HCT116 (cell line): ENCODE results near the gene NIBAN1. TPM values are rescaled to one million over a fixed set of nuclear protein-coding genes. Genes with fewer than 3 reads are reported as not detected.

ENCODE experiments used
- ATAC-seq: fragments of 200-7000 bp; cut with Tn5 transposase; 2 replicates; pipeline ENCODE4 v1.9.1; 2020; ENCODE audit warnings: mild to moderate bottlenecking, moderate library complexity
- BruUV-seq: library from RNA; stranded (reverse); fragments of 400-500 nt; replicated peaks from 2 replicates; lab custom pipeline; 2021; lab: Mats Ljungman, UMichigan
- CTCF ChIA-PET: fragments of 300-600 bp; sonication (Branson Sonifier 250); formaldehyde crosslinking; loops from one replicate; lab custom pipeline; 2021; ENCODE audit warnings: antibody characterized with exemption; lab: Charles Lee
- POLR2A ChIA-PET: fragments of 300-600, 350-600 bp; sonication (Branson Sonifier 250); formaldehyde crosslinking; loops from one replicate; lab custom pipeline; 2021; ENCODE audit warnings: antibody characterized with exemption; lab: Charles Lee
- RAD21 ChIA-PET, 2 experiments: fragments of 300-600 bp; sonication (Branson Sonifier 250); formaldehyde crosslinking; loops; one replicate each; lab custom pipeline; 2023; ENCODE audit warnings: low total read pairs in 2 of 2; ENCODE audit not compliant: uncharacterized antibody in 2 of 2, unreplicated experiment in 2 of 2, low non-redundant PET in 1 of 2; lab: Charles Lee
- DNase-seq: peaks from one replicate; pipeline ENCODE4 v3.0.0-alpha.2; 2010; ENCODE audit warnings: low read depth, low spot score
- H2AFZ ChIP-seq: fragments of 200-600 bp; shearing (Covaris generic), sonication (generic); 2 replicates; pipeline ENCODE4 v1.6.1; 2017; ENCODE audit warnings: low read depth, mixed run types, mixed read lengths, antibody characterized with exemption, low read length; ENCODE audit not compliant: poor library complexity, severe bottlenecking
- H3K27ac ChIP-seq: 2 replicates; pipeline ENCODE4 v1.5.1; 2012; ENCODE audit warnings: low read depth, low read length
- H3K27me3 ChIP-seq: fragments of 200-600 bp; sonication (generic); 2 replicates; pipeline ENCODE4 v1.6.1; 2016; ENCODE audit warnings: mixed run types, low read length, mixed read lengths; ENCODE audit not compliant: insufficient read depth
- H3K36me3 ChIP-seq, 2 experiments: fragments of 200-500 bp in 1 of 2; fragments of 200-600 bp in 1 of 2; sonication (Bioruptor generic) in 1 of 2; sonication (generic) in 1 of 2; 2 replicates each; pipeline versions ENCODE4 v1.5.1 to v1.6.1; 2014 to 2016; ENCODE audit warnings: low read length in 2 of 2, inconsistent platforms in 1 of 2, mixed read lengths in 1 of 2, mixed run types in 1 of 2; ENCODE audit not compliant: insufficient read depth in 2 of 2, control insufficient read depth in 1 of 2
- H3K4me1 ChIP-seq, 2 experiments: fragments of 200-600 bp in 1 of 2; sonication (generic) in 1 of 2; 2 replicates each; pipeline versions ENCODE4 v1.5.1 to v1.6.1; 2012 to 2017; ENCODE audit warnings: low read length in 2 of 2, inconsistent platforms in 1 of 2, mild to moderate bottlenecking in 1 of 2, mixed read lengths in 1 of 2, mixed run types in 1 of 2, moderate library complexity in 1 of 2; ENCODE audit not compliant: insufficient read depth in 2 of 2, control insufficient read depth in 1 of 2
- H3K4me2 ChIP-seq: fragments of 200-600 bp; sonication (generic); 2 replicates; pipeline ENCODE4 v1.6.1; 2017; ENCODE audit warnings: mixed run types, low read length, mixed read lengths
- H3K4me3 ChIP-seq, 2 experiments: fragments of 200-600 bp in 1 of 2; sonication (generic) in 1 of 2; replicated peaks in 1 of 2; 2 replicates each; pipeline ENCODE4 v1.5.1; 2011 to 2016; ENCODE audit warnings: low read length in 2 of 2, control low read depth in 1 of 2, low read depth in 1 of 2, mild to moderate bottlenecking in 1 of 2, mixed read lengths in 1 of 2, mixed run types in 1 of 2
- H3K79me2 ChIP-seq: fragments of 200-600 bp; sonication (generic); 2 replicates; pipeline ENCODE4 v1.6.1; 2017; ENCODE audit warnings: mild to moderate bottlenecking, mixed run types, low read length, moderate library complexity, mixed read lengths; ENCODE audit not compliant: insufficient read depth
- H3K9ac ChIP-seq: fragments of 200-600 bp; sonication (generic); 2 replicates; pipeline ENCODE4 v1.6.1; 2016; ENCODE audit warnings: low read length, mixed read lengths
- H3K9me2 ChIP-seq: fragments of 200-600 bp; sonication (generic), shearing (Covaris generic); 2 replicates; pipeline ENCODE4 v1.6.1; 2017; ENCODE audit warnings: mixed run types, mild to moderate bottlenecking, moderate library complexity; ENCODE audit not compliant: insufficient read depth
- H3K9me3 ChIP-seq, 2 experiments: fragments of 200-500 bp in 1 of 2; fragments of 200-600 bp in 1 of 2; sonication (Bioruptor generic) in 1 of 2; sonication (generic) in 1 of 2; 2 replicates each; pipeline ENCODE4 v1.6.1; 2014 to 2017; ENCODE audit warnings: low read length in 2 of 2, mixed read lengths in 2 of 2, inconsistent platforms in 1 of 2, low read depth in 1 of 2, mild to moderate bottlenecking in 1 of 2, mixed run types in 1 of 2, moderate library complexity in 1 of 2; ENCODE audit not compliant: control insufficient read depth in 1 of 2, insufficient read depth in 1 of 2
- H4K20me1 ChIP-seq: fragments of 200-600 bp; sonication (generic), shearing (Covaris generic); 2 replicates; pipeline ENCODE4 v1.6.1; 2017; ENCODE audit warnings: mixed run types, mild to moderate bottlenecking, moderate library complexity; ENCODE audit not compliant: insufficient read depth
- CBX3 ChIP-seq: IDR thresholded peaks from 2 replicates; pipeline ENCODE4 v1.6.1; 2012; ENCODE audit warnings: low read depth
- EGR1 ChIP-seq: IDR thresholded peaks from 2 replicates; pipeline ENCODE4 v1.6.1; 2012; ENCODE audit warnings: low read depth
- ELF1 ChIP-seq: IDR thresholded peaks from 2 replicates; pipeline ENCODE4 v1.6.1; 2012; ENCODE audit warnings: low read depth, borderline replicate concordance
- EZH2 ChIP-seq: fragments of 200-600 bp; sonication (generic); IDR thresholded peaks from 2 replicates; pipeline ENCODE4 v1.6.1; 2017; ENCODE audit warnings: antibody characterized with exemption, mixed run types
- POLR2AphosphoS5 ChIP-seq: IDR thresholded peaks from 2 replicates; pipeline ENCODE4 v1.6.1; 2011; ENCODE audit warnings: mild to moderate bottlenecking, low read depth, low read length, moderate library complexity
- REST ChIP-seq: IDR thresholded peaks from 2 replicates; pipeline ENCODE4 v1.6.1; 2012; ENCODE audit warnings: low read depth
- SRF ChIP-seq: IDR thresholded peaks from 2 replicates; pipeline ENCODE4 v1.6.1; 2012; ENCODE audit warnings: low read depth
- TCF7L2 ChIP-seq: IDR thresholded peaks from 2 replicates; pipeline ENCODE4 v1.7.0; 2011; ENCODE audit warnings: borderline replicate concordance, inconsistent platforms; ENCODE audit not compliant: insufficient read depth, insufficient read length; ENCODE audit errors: extremely low read depth
- YY1 ChIP-seq: IDR thresholded peaks from 2 replicates; pipeline ENCODE4 v1.6.1; 2011; ENCODE audit warnings: low read length, low read depth, moderate library complexity, mild to moderate bottlenecking; ENCODE audit not compliant: insufficient replicate concordance; ENCODE audit errors: extremely low read depth
- ZBTB33 ChIP-seq: IDR thresholded peaks from 2 replicates; pipeline ENCODE4 v1.6.1; 2011; ENCODE audit warnings: mild to moderate bottlenecking, low read length, moderate library complexity; ENCODE audit not compliant: insufficient replicate concordance; ENCODE audit errors: extremely low read depth
- ZFX ChIP-seq: fragments of 450-650 bp; IDR thresholded peaks from 2 replicates; pipeline ENCODE4 v1.6.1; 2017
- intact Hi-C: fragments of 100-400 bp; cut with micrococcal nuclease; formaldehyde crosslinking; loops from 2 replicates; pipeline ENCODE4 v1.10.0; 2022
- total RNA-seq: library from RNA; stranded (reverse); gene quantifications from one replicate; pipeline ENCODE4 v1.2.1, GENCODE V29; 2021; ENCODE audit not compliant: unreplicated experiment
- TF ChIP-seq, protein P1 (sequence below), 3 experiments: fragments of 200-600 bp in 1 of 3; sonication (generic) in 1 of 3; IDR thresholded peaks in 2 of 3; conservative IDR thresholded peaks in 1 of 3; 2 replicates each; pipeline ENCODE4 v1.5.1; 2012 to 2017; ENCODE audit warnings: low read depth in 2 of 3, low read length in 2 of 3, antibody characterized with exemption in 1 of 3, borderline replicate concordance in 1 of 3, control low read depth in 1 of 3, mild to moderate bottlenecking in 1 of 3, mixed read lengths in 1 of 3, mixed run types in 1 of 3, moderate library complexity in 1 of 3; ENCODE audit not compliant: insufficient read depth in 1 of 3
- TF ChIP-seq, protein P2 (sequence below): IDR thresholded peaks from 2 replicates; pipeline ENCODE4 v1.6.1; 2012

The NIBAN1 gene
- total RNA-seq, 1 experiment from 2014 or later, result 10.3 TPM

DNA sequence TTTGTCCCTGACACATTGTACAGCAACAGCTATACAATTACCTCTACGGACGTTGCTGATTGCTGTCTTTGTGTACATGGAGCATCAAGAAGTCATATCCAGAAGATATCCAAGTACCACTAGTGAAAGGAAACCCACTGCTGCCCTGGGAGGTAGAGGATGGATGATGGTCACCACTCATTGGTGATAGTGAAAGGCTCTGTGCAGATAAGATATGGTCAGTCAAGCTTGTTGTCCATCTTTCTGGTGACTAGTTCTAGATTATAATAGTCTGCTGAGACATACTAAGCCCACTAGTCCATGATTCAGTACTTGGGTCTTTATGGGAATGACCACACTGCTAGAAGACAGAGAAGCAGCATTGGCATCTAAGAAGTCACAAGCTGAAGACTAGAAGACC lies 30.3 kb downstream of the NIBAN1 start:
- no peak for DNase-seq
- no TSS peak for BruUV-seq
- Histone ChIP-seq H3K4me1 (no peaks in the 10 kb centered on the region), H3K27ac (no peak overlapping the region), H3K79me2 (no peaks in the 10 kb centered on the region), H3K27me3 (no peaks in the 10 kb centered on the region), H3K9me2 (no peaks in the 10 kb centered on the region), H3K36me3 (no peaks in the 10 kb centered on the region), H3K9me3 (no peaks in the 10 kb centered on the region)
- intact Hi-C loops, result no loop called here
- no peak for TF ChIP-seq POLR2AphosphoS5
- TF ChIP-seq CBX3, result no peak
- TF ChIP-seq TCF7L2, result no peak
- TF ChIP-seq EGR1, result no peak
- no peak for TF ChIP-seq ZFX
- TF ChIP-seq, all 23 proteins: peak for 0
- ATAC-seq, result no peak
- Histone ChIP-seq H2AFZ (no peak overlapping the region), H3K4me2 (no peak overlapping the region), H4K20me1 (no peaks in the 10 kb centered on the region), H3K4me3 (no peak overlapping the region), H3K9ac (no peak overlapping the region)
- POLR2A ChIA-PET, result no interaction called here
- CTCF ChIA-PET, result no interaction called here
- RAD21 ChIA-PET, result no interaction called here

DNA sequence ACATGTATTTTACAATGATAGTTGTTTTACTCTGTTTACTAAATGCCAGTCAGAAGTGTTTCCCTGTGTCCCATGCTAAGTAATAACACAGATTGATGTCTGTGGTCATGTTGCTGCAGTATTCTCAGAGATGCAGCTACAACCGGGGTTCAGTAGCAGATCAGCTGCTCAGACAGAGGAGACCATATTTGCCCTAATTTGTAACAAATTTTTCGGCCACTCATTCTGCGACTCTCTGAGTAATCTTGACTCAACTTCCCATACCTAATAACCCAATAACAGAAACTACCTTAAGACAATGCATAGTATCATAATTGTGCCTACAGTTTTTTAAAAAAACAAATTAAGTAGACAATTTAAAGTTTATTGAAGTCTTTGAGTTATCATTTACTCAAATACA lies 32.6 kb downstream of the NIBAN1 start:
- Histone ChIP-seq H3K79me2 (no peaks in the 10 kb centered on the region), H3K9me2 (no peaks in the 10 kb centered on the region), H2AFZ (no peak overlapping the region), H3K4me3 (no peak overlapping the region), H3K4me1 (no peaks in the 10 kb centered on the region), H3K9ac (no peak overlapping the region), H3K36me3 (no peaks in the 10 kb centered on the region), H4K20me1 (no peaks in the 10 kb centered on the region), H3K4me2 (no peak overlapping the region), H3K27ac (no peak overlapping the region), H3K27me3 (no peaks in the 10 kb centered on the region), H3K9me3 (no peaks in the 10 kb centered on the region)
- BruUV-seq, result no TSS peak
- RAD21 ChIA-PET, result no interaction called here
- POLR2A ChIA-PET, result no interaction called here
- intact Hi-C loops, result no loop called here
- no peak for ATAC-seq
- CTCF ChIA-PET, result no interaction called here
- no peak for DNase-seq
- no peak for TF ChIP-seq YY1
- no peak for TF ChIP-seq EZH2
- TF ChIP-seq POLR2AphosphoS5, result no peak
- no peak for TF ChIP-seq ELF1
- TF ChIP-seq SRF, result no peak
- TF ChIP-seq ZFX, result no peak
- TF ChIP-seq, protein P1, sequence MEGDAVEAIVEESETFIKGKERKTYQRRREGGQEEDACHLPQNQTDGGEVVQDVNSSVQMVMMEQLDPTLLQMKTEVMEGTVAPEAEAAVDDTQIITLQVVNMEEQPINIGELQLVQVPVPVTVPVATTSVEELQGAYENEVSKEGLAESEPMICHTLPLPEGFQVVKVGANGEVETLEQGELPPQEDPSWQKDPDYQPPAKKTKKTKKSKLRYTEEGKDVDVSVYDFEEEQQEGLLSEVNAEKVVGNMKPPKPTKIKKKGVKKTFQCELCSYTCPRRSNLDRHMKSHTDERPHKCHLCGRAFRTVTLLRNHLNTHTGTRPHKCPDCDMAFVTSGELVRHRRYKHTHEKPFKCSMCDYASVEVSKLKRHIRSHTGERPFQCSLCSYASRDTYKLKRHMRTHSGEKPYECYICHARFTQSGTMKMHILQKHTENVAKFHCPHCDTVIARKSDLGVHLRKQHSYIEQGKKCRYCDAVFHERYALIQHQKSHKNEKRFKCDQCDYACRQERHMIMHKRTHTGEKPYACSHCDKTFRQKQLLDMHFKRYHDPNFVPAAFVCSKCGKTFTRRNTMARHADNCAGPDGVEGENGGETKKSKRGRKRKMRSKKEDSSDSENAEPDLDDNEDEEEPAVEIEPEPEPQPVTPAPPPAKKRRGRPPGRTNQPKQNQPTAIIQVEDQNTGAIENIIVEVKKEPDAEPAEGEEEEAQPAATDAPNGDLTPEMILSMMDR (IDR thresholded peaks at IDR 0.05 in 2 of 3, conservative IDR thresholded peaks at IDR 0.05 in 1 of 3; ENCODE audit: borderline replicate concordance in 1 of 3, insufficient read depth in 1 of 3, low read depth in 2 of 3, low read length in 2 of 3), result no peak
- TF ChIP-seq, protein P2, sequence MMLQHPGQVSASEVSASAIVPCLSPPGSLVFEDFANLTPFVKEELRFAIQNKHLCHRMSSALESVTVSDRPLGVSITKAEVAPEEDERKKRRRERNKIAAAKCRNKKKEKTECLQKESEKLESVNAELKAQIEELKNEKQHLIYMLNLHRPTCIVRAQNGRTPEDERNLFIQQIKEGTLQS, result no peak
- TF ChIP-seq REST, result no peak
- TF ChIP-seq ZBTB33, result no peak
